Progenitor cell of endocrine pancreas (in vitro differentiated cells): Measurements from ENCODE around the gene HIPK2. TPM values are rescaled to one million over a fixed set of nuclear protein-coding genes. Genes with fewer than 3 reads are reported as not detected.

Experiments used
- DNase-seq: peaks from one replicate; pipeline ENCODE4 v3.0.0; 2021; ENCODE audit warnings: low spot score; ENCODE audit not compliant: unreplicated experiment
- H3K27ac Mint-ChIP-seq: 2 replicates; pipeline ENCODE4 v1.8.0; 2021; ENCODE audit warnings: mild to moderate bottlenecking, moderate library complexity, mixed read lengths
- H3K27me3 Mint-ChIP-seq: 2 replicates; pipeline ENCODE4 v1.8.0; 2021; ENCODE audit warnings: mixed read lengths
- H3K36me3 Mint-ChIP-seq: 2 replicates; pipeline ENCODE4 v1.8.0; 2022; ENCODE audit warnings: mixed read lengths; ENCODE audit not compliant: insufficient read depth
- H3K4me1 Mint-ChIP-seq: 2 replicates; pipeline ENCODE4 v1.8.0; 2021; ENCODE audit warnings: low read depth, mixed read lengths
- H3K4me3 Mint-ChIP-seq: 2 replicates; pipeline ENCODE4 v1.8.0; 2021; ENCODE audit warnings: low read depth, mild to moderate bottlenecking, moderate library complexity, mixed read lengths
- H3K9me3 Mint-ChIP-seq: 2 replicates; pipeline ENCODE4 v1.8.0; 2021; ENCODE audit warnings: low read depth, mixed read lengths
- total RNA-seq: library from RNA; stranded (reverse); gene quantifications from 2 replicates; pipeline ENCODE4 v1.2.1, GENCODE V29; 2021
- TF ChIP-seq, protein P1 (sequence below): fragments of 200-600 bp; sonication (generic); IDR thresholded peaks from one replicate; pipeline ENCODE4 v1.5.0; 2021; ENCODE audit warnings: antibody characterized with exemption, mild to moderate bottlenecking; ENCODE audit not compliant: unreplicated experiment

HIPK2 gene
- total RNA-seq, 1 donor from 2014 or later = 146 TPM

DNA sequence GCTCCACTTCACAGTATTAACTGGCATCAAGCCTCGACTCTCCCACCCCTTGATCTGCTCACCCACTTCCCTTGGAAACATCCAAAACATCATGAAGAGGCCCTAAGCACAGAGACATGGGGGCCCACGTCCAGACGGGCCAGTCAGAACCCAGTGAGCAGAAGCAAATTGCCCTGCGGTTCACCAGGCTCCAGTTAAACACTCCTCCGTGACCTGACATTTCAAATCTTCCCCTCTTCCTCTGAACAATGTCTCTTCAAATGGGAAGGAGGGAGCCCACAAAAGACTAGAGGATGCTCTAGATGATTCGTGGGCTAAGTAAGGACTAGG lies 209.5 kb downstream of the HIPK2 start:
- no peak for DNase-seq
- Mint-ChIP-seq H3K4me3 (no peak overlapping the region), H3K27me3 (no peaks in the 10 kb centered on the region), H3K9me3 (no peaks in the 10 kb centered on the region), H3K36me3 (peaks cover 37% of the 10 kb centered on the region), H3K4me1 (peaks cover 11% of the 10 kb centered on the region), H3K27ac (peak overlapping the region; percentile 83)
- TF ChIP-seq, protein P1, sequence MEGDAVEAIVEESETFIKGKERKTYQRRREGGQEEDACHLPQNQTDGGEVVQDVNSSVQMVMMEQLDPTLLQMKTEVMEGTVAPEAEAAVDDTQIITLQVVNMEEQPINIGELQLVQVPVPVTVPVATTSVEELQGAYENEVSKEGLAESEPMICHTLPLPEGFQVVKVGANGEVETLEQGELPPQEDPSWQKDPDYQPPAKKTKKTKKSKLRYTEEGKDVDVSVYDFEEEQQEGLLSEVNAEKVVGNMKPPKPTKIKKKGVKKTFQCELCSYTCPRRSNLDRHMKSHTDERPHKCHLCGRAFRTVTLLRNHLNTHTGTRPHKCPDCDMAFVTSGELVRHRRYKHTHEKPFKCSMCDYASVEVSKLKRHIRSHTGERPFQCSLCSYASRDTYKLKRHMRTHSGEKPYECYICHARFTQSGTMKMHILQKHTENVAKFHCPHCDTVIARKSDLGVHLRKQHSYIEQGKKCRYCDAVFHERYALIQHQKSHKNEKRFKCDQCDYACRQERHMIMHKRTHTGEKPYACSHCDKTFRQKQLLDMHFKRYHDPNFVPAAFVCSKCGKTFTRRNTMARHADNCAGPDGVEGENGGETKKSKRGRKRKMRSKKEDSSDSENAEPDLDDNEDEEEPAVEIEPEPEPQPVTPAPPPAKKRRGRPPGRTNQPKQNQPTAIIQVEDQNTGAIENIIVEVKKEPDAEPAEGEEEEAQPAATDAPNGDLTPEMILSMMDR = no peak

DNA sequence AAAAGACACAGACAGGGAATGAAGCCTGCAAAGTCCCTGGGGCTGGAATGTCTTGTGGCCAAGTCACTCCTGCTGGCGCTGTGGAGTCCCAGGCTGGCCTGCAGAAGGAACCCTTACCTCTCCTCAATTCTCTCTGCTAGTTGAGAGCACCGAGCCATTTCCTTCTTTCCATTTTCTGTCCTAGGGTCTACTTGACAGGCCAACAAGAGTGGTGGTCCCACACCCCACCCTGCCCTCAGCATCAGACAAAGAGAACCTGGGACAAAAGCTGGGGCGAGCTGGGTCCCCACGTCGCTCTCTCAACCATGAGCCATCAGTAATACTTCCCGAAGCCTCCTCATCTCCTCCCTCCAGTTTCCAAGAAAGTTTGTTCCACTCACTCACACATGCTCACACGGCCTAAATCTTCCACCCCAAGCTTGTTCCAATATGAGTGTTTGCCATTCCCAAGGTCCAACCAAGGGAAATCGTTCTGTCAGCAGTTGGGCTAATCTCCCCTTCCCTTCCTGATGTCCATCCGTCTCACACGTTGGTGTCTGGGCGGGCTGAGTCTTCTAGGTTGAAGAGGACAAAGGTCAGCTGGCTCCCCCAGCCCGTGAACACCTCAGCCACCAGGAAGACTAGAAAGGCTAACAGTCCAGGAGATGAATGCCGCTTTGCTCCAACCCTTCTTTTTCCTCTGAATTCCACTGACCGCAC lies 210.0 kb downstream of the HIPK2 start:
- H3K36me3 Mint-ChIP-seq = peaks cover 36% of the 10 kb centered on the region
- no peaks in the 10 kb centered on the region for H3K27me3 Mint-ChIP-seq
- H3K27ac Mint-ChIP-seq = peak overlapping the region; percentile 83
- no peak for DNase-seq
- H3K4me1 Mint-ChIP-seq = peaks cover 11% of the 10 kb centered on the region
- no peaks in the 10 kb centered on the region for H3K9me3 Mint-ChIP-seq
- TF ChIP-seq, protein P1 = no peak
- H3K4me3 Mint-ChIP-seq = no peak overlapping the region

DNA sequence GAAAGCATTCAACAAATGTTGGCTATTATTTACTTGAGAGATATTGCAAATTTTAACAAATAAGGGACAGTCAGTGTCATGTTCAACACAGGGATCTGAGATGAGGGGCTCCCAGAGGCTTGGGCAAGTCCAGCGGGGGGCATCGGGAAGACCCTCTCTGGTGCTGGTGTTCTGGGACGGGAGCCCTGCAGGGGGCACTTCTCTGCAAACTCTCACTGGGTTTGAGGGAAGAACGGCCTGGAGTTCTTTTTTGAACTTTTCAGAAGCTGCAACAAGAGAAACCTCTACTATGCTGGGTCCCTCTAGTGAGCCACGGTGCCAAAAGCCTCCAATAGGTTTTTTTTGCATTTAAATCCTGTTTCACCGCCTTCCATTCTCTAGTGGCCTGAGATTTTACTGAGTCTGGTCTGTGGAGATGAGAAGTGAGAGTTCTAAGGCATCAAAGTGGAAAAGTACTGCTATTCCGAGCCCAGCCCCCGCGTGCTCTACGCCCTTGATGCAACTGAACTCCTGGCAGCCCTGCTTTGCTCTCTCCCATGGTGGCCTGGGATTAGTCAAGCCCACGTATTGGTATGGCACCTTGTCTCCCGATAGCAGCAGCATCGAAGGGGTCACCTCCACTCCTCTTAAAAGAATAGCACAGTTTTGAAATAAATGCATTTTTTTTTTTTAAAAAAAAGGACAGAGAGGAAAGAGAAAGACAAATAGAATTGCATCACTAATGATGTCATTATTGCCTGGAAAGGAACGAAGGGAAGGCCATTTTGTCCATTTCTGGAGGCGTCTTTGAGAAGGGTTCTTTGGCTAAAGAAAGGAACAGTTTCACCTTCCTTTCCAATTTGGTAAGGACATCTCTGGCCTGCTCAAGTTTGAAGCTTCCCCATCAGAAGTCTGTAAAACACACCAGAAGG lies 210.8 kb downstream of the HIPK2 start:
- Mint-ChIP-seq H3K4me1 (peaks cover 11% of the 10 kb centered on the region), H3K4me3 (no peak overlapping the region), H3K36me3 (peaks cover 35% of the 10 kb centered on the region), H3K27ac (peak overlapping the region; percentile 73), H3K27me3 (no peaks in the 10 kb centered on the region), H3K9me3 (no peaks in the 10 kb centered on the region)
- DNase-seq = no peak
- TF ChIP-seq, protein P1 = no peak

GRCh38 chr7:139566075-139566474 lies 211.7 kb downstream of the HIPK2 start:
- H3K27me3 Mint-ChIP-seq = no peaks in the 10 kb centered on the region
- DNase-seq = no peak
- TF ChIP-seq, protein P1 = no peak
- no peaks in the 10 kb centered on the region for H3K9me3 Mint-ChIP-seq
- no peak overlapping the region for H3K4me3 Mint-ChIP-seq
- H3K4me1 Mint-ChIP-seq = peaks cover 11% of the 10 kb centered on the region
- H3K36me3 Mint-ChIP-seq = peaks cover 35% of the 10 kb centered on the region
- peak overlapping the region; percentile 83 for H3K27ac Mint-ChIP-seq

DNA sequence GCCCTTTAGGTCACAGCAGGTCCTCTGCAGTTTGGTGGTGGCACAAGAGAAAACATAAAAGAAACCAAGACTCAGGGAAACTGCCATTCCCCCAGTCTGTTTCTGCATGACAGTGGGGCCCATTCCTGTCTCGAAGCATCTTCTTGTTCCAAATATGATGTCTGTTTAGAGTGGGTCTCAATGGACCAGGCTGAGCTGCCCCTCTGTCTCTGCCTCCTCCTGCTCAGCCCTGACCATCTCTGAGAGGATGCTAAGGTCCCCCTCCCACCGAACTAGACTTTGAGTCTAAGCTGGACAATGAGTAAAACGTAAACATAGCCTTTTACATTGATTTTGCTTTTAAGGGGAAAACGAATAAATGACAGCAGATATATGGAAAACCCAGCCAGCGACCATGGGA lies 213.9 kb downstream of the HIPK2 start:
- TF ChIP-seq, protein P1 = no peak
- Mint-ChIP-seq H3K27ac (no peak overlapping the region), H3K27me3 (no peaks in the 10 kb centered on the region), H3K9me3 (peaks cover 4% of the 10 kb centered on the region), H3K4me3 (no peak overlapping the region), H3K4me1 (peaks cover 11% of the 10 kb centered on the region), H3K36me3 (peaks cover 34% of the 10 kb centered on the region)
- no peak for DNase-seq
